ENCODE measurements around the gene ZCCHC24. TPM values are rescaled to one million over a fixed set of nuclear protein-coding genes. Genes with fewer than 3 reads are reported as not detected.
A peak's percentile ranks its signal among the peaks of the same experiment; 100 is the strongest.

ZCCHC24 gene
- total RNA-seq, 1 experiment from 2014 or later, result 6.0 TPM

GRCh38 chr10:79492256-79492655 is 46.8 kb upstream of the ZCCHC24 start:
- Histone ChIP-seq H2AFZ (no peak overlapping the region), H3K4me2 (no peak overlapping the region), H3K4me3 (no peak overlapping the region), H3K9me2 (ENCODE audit: insufficient read depth) (no peaks in the 10 kb centered on the region), H3K36me3 (ENCODE audit: low read depth) (no peaks in the 10 kb centered on the region), H3K9me3 (ENCODE audit: insufficient read depth, low read depth) (no peaks in the 10 kb centered on the region), H3K27me3 (ENCODE audit: insufficient read depth, low read depth) (peaks cover 16% of the 10 kb centered on the region), H3K79me2 (ENCODE audit: low read depth) (no peaks in the 10 kb centered on the region), H3K4me1 (replicated peaks; ENCODE audit: insufficient read depth) (peaks cover 15% of the 10 kb centered on the region), H3K27ac (no peak overlapping the region), H3F3A (ENCODE audit: insufficient read depth, low read depth) (no peaks in the 10 kb centered on the region), H4K20me1 (ENCODE audit: insufficient read depth) (no peaks in the 10 kb centered on the region)
- ChIA-PET POLR2A (ENCODE audit: unreplicated experiment) (no interaction called here), CTCF (no interaction called here)
- intact Hi-C loops (cut with micrococcal nuclease; ENCODE audit: unreplicated experiment), result no loop called here
- TF ChIP-seq CTCF (conservative IDR thresholded peaks at IDR 0.05) (no peak), EZH2 (IDR thresholded peaks at IDR 0.05; ENCODE audit: low read depth) (no peak)
- BruUV-seq (replicated peaks), result no TSS peak
- no peak for DNase-seq

- Histone ChIP-seq H3K27me3 (ENCODE audit: insufficient read depth, low read depth) (peaks cover 6% of the 10 kb centered on the region; the same call in 1 of the 2 replicates), H3K36me3 (ENCODE audit: low read depth) (no peaks in the 10 kb centered on the region), H2AFZ (no peak overlapping the region), H3K79me2 (ENCODE audit: low read depth) (no peaks in the 10 kb centered on the region), H3F3A (ENCODE audit: insufficient read depth, low read depth) (no peaks in the 10 kb centered on the region), H3K9me2 (ENCODE audit: insufficient read depth) (no peaks in the 10 kb centered on the region), H3K4me2 (no peak overlapping the region), H3K9me3 (ENCODE audit: insufficient read depth, low read depth) (no peaks in the 10 kb centered on the region), H3K27ac (no peak overlapping the region), H3K4me3 (no peak overlapping the region), H4K20me1 (ENCODE audit: insufficient read depth) (no peaks in the 10 kb centered on the region), H3K4me1 (replicated peaks; ENCODE audit: insufficient read depth) (peaks cover 15% of the 10 kb centered on the region)
- no TSS peak for BruUV-seq (replicated peaks)
- ChIA-PET CTCF (interaction anchor here (0.6 kb wide), 1 partner anchor 89 kb away, joined by 3 read pairs; no protein-coding TSS in a partner anchor), POLR2A (ENCODE audit: unreplicated experiment) (no interaction called here)
- intact Hi-C loops (cut with micrococcal nuclease; ENCODE audit: unreplicated experiment), result no loop called here
- TF ChIP-seq CTCF (conservative IDR thresholded peaks at IDR 0.05) (peak; percentile 36; the same call in 1 of the 2 replicates), EZH2 (IDR thresholded peaks at IDR 0.05; ENCODE audit: low read depth) (no peak)
- DNase-seq, result no peak
Measured at GRCh38 chr10:79491143-79491835, 45.9 kb upstream of the ZCCHC24 start.

GRCh38 chr10:79490400-79491142 is 45.1 kb upstream of the ZCCHC24 start:
- Histone ChIP-seq H2AFZ (no peak overlapping the region), H3K4me2 (no peak overlapping the region)
- intact Hi-C loops (cut with micrococcal nuclease; ENCODE audit: unreplicated experiment), result no loop called here

More at GRCh38 chr10:79490400-79491142, 45.1 kb upstream of the ZCCHC24 start:
- DNase-seq, result no peak
- Histone ChIP-seq H3K9me3 (ENCODE audit: insufficient read depth, low read depth) (no peaks in the 10 kb centered on the region), H3K9me2 (ENCODE audit: insufficient read depth) (no peaks in the 10 kb centered on the region), H3K27me3 (ENCODE audit: insufficient read depth, low read depth) (no peaks in the 10 kb centered on the region; the same call in 1 of the 2 replicates), H3K36me3 (ENCODE audit: low read depth) (no peaks in the 10 kb centered on the region), H4K20me1 (ENCODE audit: insufficient read depth) (no peaks in the 10 kb centered on the region), H3K27ac (no peak overlapping the region), H3K79me2 (ENCODE audit: low read depth) (no peaks in the 10 kb centered on the region), H3K4me1 (replicated peaks; ENCODE audit: insufficient read depth) (peaks cover 15% of the 10 kb centered on the region), H3F3A (ENCODE audit: insufficient read depth, low read depth) (no peaks in the 10 kb centered on the region), H3K4me3 (no peak overlapping the region)
- no peak for TF ChIP-seq EZH2 (IDR thresholded peaks at IDR 0.05; ENCODE audit: low read depth)
- no peak for TF ChIP-seq CTCF (conservative IDR thresholded peaks at IDR 0.05)
- ChIA-PET POLR2A (ENCODE audit: unreplicated experiment) (no interaction called here), CTCF (interaction anchor here (0.6 kb wide), 1 partner anchor 88 kb away, joined by 3 read pairs; no protein-coding TSS in a partner anchor)
- no TSS peak for BruUV-seq (replicated peaks)

Data from PC-9 (cell line).